HepG2 (cell line): ENCODE measurements around the gene KCNQ1OT1.

Source experiments
- EZH2 ChIP-seq: conservative IDR thresholded peaks from 2 replicates; pipeline ENCODE4 v1.6.1; 2012; ENCODE audit warnings: mild to moderate bottlenecking, low read depth, low read length, moderate library complexity
- FOXA1 ChIP-seq, 2 experiments: fragments of 450-650 bp in 1 of 2; sonication (generic) in 1 of 2; formaldehyde crosslinking in 1 of 2; IDR thresholded peaks; 2 replicates each; pipeline versions ENCODE4 v1.4.0 to v1.6.1; 2016 to 2020; ENCODE audit warnings: missing genetic modification reagents in 1 of 2
- HNRNPL ChIP-seq: fragments of 200-400 bp; formaldehyde crosslinking; IDR thresholded peaks from 2 replicates; pipeline ENCODE4 v1.6.1; 2017; ENCODE audit warnings: mild to moderate bottlenecking, low read depth, low read length
- MATR3 ChIP-seq: sonication (generic); formaldehyde crosslinking; IDR thresholded peaks from 2 replicates; pipeline ENCODE4 v1.4.0; 2020; ENCODE audit warnings: missing genetic modification reagents
- MYC ChIP-seq: sonication (generic); formaldehyde crosslinking; IDR thresholded peaks from 2 replicates; pipeline ENCODE4 v1.9.0; 2021; ENCODE audit warnings: missing genetic modification reagents, borderline replicate concordance
- POLR2A ChIP-seq, 2 experiments: IDR thresholded peaks; 2 replicates each; pipeline ENCODE4 v1.6.1; 2011; ENCODE audit warnings: low read depth in 2 of 2, low read length in 2 of 2, mild to moderate bottlenecking in 1 of 2, moderate library complexity in 1 of 2; ENCODE audit not compliant: insufficient read depth in 1 of 2
- SUZ12 ChIP-seq: fragments of 150-350 bp; IDR thresholded peaks from 2 replicates; pipeline ENCODE4 v1.6.1; 2014; ENCODE audit warnings: low read depth, low read length
- TCF12 ChIP-seq, 2 experiments: fragments of 450-650 bp in 1 of 2; sonication (generic) in 1 of 2; formaldehyde crosslinking in 1 of 2; IDR thresholded peaks; 2 replicates each; pipeline versions ENCODE4 v1.6.1 to v1.8.0; 2017 to 2022; ENCODE audit warnings: antibody characterized with exemption in 1 of 2, mild to moderate bottlenecking in 1 of 2, missing genetic modification reagents in 1 of 2, moderate library complexity in 1 of 2
- USF2 ChIP-seq, 2 experiments: sonication (generic) in 1 of 2; formaldehyde crosslinking in 1 of 2; IDR thresholded peaks; 2 replicates each; pipeline versions ENCODE4 v1.5.1 to v1.6.1; 2011 to 2020; ENCODE audit warnings: borderline replicate concordance in 1 of 2, low read depth in 1 of 2, low read length in 1 of 2, mild to moderate bottlenecking in 1 of 2, missing genetic modification reagents in 1 of 2, moderate library complexity in 1 of 2
- ZSCAN25 ChIP-seq: sonication (generic); formaldehyde crosslinking; IDR thresholded peaks from 2 replicates; pipeline ENCODE4 v1.8.0; 2022; ENCODE audit warnings: mild to moderate bottlenecking, missing genetic modification reagents
- TF ChIP-seq, protein P1 (sequence below): sonication (generic); formaldehyde crosslinking; IDR thresholded peaks from 2 replicates; pipeline ENCODE4 v1.5.0; 2020; ENCODE audit warnings: mild to moderate bottlenecking, missing genetic modification reagents, moderate library complexity
- TF ChIP-seq, protein P2 (sequence below), 2 experiments: IDR thresholded peaks; 2 replicates each; pipeline ENCODE4 v1.6.1; 2011 to 2012; ENCODE audit warnings: low read length in 2 of 2, borderline replicate concordance in 1 of 2, low read depth in 1 of 2, mild to moderate bottlenecking in 1 of 2, moderate library complexity in 1 of 2

- no peak for TF ChIP-seq SUZ12
- TF ChIP-seq FOXA1 (IDR thresholded peaks at IDR 0.05): no peak
- no peak for TF ChIP-seq FOXA1 (CRISPR knock-in tag; IDR thresholded peaks at IDR 0.05)
- no peak for TF ChIP-seq EZH2
- no peak for TF ChIP-seq ZSCAN25 (CRISPR knock-in tag)
- TF ChIP-seq HNRNPL: no peak
- no peak for TF ChIP-seq TCF12 (IDR thresholded peaks at IDR 0.05)
- no peak for TF ChIP-seq TCF12 (CRISPR knock-in tag; IDR thresholded peaks at IDR 0.05)
- no peak for TF ChIP-seq POLR2A (IDR thresholded peaks at IDR 0.05; ENCODE audit: insufficient read depth in 1 of 2, low read depth in 2 of 2, low read length in 2 of 2)
- TF ChIP-seq MYC (CRISPR knock-in tag): no peak
- TF ChIP-seq, protein P1, sequence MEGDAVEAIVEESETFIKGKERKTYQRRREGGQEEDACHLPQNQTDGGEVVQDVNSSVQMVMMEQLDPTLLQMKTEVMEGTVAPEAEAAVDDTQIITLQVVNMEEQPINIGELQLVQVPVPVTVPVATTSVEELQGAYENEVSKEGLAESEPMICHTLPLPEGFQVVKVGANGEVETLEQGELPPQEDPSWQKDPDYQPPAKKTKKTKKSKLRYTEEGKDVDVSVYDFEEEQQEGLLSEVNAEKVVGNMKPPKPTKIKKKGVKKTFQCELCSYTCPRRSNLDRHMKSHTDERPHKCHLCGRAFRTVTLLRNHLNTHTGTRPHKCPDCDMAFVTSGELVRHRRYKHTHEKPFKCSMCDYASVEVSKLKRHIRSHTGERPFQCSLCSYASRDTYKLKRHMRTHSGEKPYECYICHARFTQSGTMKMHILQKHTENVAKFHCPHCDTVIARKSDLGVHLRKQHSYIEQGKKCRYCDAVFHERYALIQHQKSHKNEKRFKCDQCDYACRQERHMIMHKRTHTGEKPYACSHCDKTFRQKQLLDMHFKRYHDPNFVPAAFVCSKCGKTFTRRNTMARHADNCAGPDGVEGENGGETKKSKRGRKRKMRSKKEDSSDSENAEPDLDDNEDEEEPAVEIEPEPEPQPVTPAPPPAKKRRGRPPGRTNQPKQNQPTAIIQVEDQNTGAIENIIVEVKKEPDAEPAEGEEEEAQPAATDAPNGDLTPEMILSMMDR (CRISPR knock-in tag): no peak
- no peak for TF ChIP-seq MATR3 (CRISPR knock-in tag)
- TF ChIP-seq, protein P2, sequence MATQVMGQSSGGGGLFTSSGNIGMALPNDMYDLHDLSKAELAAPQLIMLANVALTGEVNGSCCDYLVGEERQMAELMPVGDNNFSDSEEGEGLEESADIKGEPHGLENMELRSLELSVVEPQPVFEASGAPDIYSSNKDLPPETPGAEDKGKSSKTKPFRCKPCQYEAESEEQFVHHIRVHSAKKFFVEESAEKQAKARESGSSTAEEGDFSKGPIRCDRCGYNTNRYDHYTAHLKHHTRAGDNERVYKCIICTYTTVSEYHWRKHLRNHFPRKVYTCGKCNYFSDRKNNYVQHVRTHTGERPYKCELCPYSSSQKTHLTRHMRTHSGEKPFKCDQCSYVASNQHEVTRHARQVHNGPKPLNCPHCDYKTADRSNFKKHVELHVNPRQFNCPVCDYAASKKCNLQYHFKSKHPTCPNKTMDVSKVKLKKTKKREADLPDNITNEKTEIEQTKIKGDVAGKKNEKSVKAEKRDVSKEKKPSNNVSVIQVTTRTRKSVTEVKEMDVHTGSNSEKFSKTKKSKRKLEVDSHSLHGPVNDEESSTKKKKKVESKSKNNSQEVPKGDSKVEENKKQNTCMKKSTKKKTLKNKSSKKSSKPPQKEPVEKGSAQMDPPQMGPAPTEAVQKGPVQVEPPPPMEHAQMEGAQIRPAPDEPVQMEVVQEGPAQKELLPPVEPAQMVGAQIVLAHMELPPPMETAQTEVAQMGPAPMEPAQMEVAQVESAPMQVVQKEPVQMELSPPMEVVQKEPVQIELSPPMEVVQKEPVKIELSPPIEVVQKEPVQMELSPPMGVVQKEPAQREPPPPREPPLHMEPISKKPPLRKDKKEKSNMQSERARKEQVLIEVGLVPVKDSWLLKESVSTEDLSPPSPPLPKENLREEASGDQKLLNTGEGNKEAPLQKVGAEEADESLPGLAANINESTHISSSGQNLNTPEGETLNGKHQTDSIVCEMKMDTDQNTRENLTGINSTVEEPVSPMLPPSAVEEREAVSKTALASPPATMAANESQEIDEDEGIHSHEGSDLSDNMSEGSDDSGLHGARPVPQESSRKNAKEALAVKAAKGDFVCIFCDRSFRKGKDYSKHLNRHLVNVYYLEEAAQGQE (IDR thresholded peaks at IDR 0.05; ENCODE audit: borderline replicate concordance in 1 of 2, low read depth in 1 of 2, low read length in 2 of 2): no peak
- no peak for TF ChIP-seq USF2 (IDR thresholded peaks at IDR 0.05; ENCODE audit: low read depth, low read length)
- no peak for TF ChIP-seq USF2 (CRISPR knock-in tag; IDR thresholded peaks at IDR 0.05; ENCODE audit: borderline replicate concordance)
Observed at GRCh38 chr11:2576549-2576948, 123.2 kb downstream of the KCNQ1OT1 start.
